GM12875 (cell line): ENCODE measurements around the gene OAS1.

ENCODE experiments used
- H3K4me3 ChIP-seq: one replicate; pipeline ENCODE4 v1.5.1; 2011; ENCODE audit warnings: low read depth, low read length, control low read depth
- CTCF ChIP-seq: IDR thresholded peaks from 2 replicates; pipeline ENCODE4 v1.5.1; 2011; ENCODE audit warnings: low read depth, mild to moderate bottlenecking, control low read depth, inconsistent platforms, low read length, moderate library complexity, borderline replicate concordance; ENCODE audit not compliant: insufficient read depth

Gene OAS1

GRCh38 chr12:112869091-112869490 is 37.7 kb upstream of the OAS1 start:
- TF ChIP-seq CTCF = no peak
- H3K4me3 ChIP-seq = no peak overlapping the region

GRCh38 chr12:112869778-112870177 is 37.0 kb upstream of the OAS1 start:
- TF ChIP-seq CTCF = no peak
- no peak overlapping the region for H3K4me3 ChIP-seq

- no peak for TF ChIP-seq CTCF
- H3K4me3 ChIP-seq = no peak overlapping the region
Measured at GRCh38 chr12:112870267-112870980, 36.3 kb upstream of the OAS1 start.

GRCh38 chr12:112875608-112876007 is 31.2 kb upstream of the OAS1 start:
- H3K4me3 ChIP-seq = no peak overlapping the region
- TF ChIP-seq CTCF = no peak

GRCh38 chr12:112876506-112876905 is 30.3 kb upstream of the OAS1 start:
- H3K4me3 ChIP-seq = no peak overlapping the region
- no peak for TF ChIP-seq CTCF

GRCh38 chr12:112877006-112877405 is 29.8 kb upstream of the OAS1 start:
- TF ChIP-seq CTCF = no peak

GRCh38 chr12:112878488-112878887 is 28.3 kb upstream of the OAS1 start:
- no peak overlapping the region for H3K4me3 ChIP-seq
- TF ChIP-seq CTCF = no peak

More at GRCh38 chr12:112877006-112877405, 29.8 kb upstream of the OAS1 start:
- H3K4me3 ChIP-seq = no peak overlapping the region
